Endothelial cell of umbilical vein (primary cell): ENCODE data around the gene CD247. TPM values are rescaled to one million over a fixed set of nuclear protein-coding genes. Genes with fewer than 3 reads are reported as not detected.

Source experiments
- BruUV-seq: library from RNA; stranded (reverse); fragments of 400-500 nt; replicated peaks from 2 replicates; lab custom pipeline; 2021; lab: Mats Ljungman, UMichigan
- CTCF ChIA-PET: fragments of 300-600, 350-600 bp; sonication (Branson Sonifier 250); formaldehyde crosslinking; loops from one replicate; lab custom pipeline; 2021; ENCODE audit warnings: antibody characterized with exemption, inconsistent platforms; lab: Charles Lee
- POLR2A ChIA-PET: fragments of 300-600, 350-600 bp; sonication (Branson Sonifier 250); formaldehyde crosslinking; loops from one replicate; lab custom pipeline; 2021; ENCODE audit warnings: antibody characterized with exemption, inconsistent platforms; lab: Charles Lee
- DNase-seq: peaks from one replicate; pipeline ENCODE4 v3.0.0-alpha.2; 2011; ENCODE audit warnings: low read depth, low spot score
- FAIRE-seq: peaks from 2 replicates; lab custom pipeline; 2011; peaks lifted over from hg19 to GRCh38; lab: Jason Lieb, UNC
- H2AFZ ChIP-seq: 2 replicates; pipeline ENCODE4 v1.6.0; 2012; ENCODE audit warnings: low read depth, low read length, control low read depth, inconsistent platforms
- H3K27ac ChIP-seq: 2 replicates; pipeline ENCODE4 v1.5.1; 2011; ENCODE audit warnings: low read depth, mild to moderate bottlenecking, control low read depth, low read length, moderate library complexity; ENCODE audit not compliant: insufficient read depth
- H3K27me3 ChIP-seq, 2 experiments: 2 replicates each; pipeline versions ENCODE4 v1.6.0 to v1.6.1; 2011; ENCODE audit warnings: low read length in 2 of 2, mixed read lengths in 1 of 2; ENCODE audit not compliant: control insufficient read depth in 2 of 2, insufficient read depth in 2 of 2
- H3K36me3 ChIP-seq, 2 experiments: 2 replicates in 1 of 2; 3 replicates in 1 of 2; pipeline ENCODE4 v1.5.1; 2011; ENCODE audit warnings: low read length in 2 of 2, mild to moderate bottlenecking in 1 of 2, moderate library complexity in 1 of 2; ENCODE audit not compliant: control insufficient read depth in 2 of 2, insufficient read depth in 2 of 2; ENCODE audit errors: extremely low read depth in 1 of 2
- H3K4me1 ChIP-seq: 3 replicates; pipeline ENCODE4 v1.5.1; 2011; ENCODE audit warnings: mild to moderate bottlenecking, low read length; ENCODE audit not compliant: control insufficient read depth, insufficient read depth; ENCODE audit errors: extremely low read depth
- H3K4me2 ChIP-seq: 2 replicates; pipeline ENCODE4 v1.6.1; 2011; ENCODE audit warnings: low read length, control low read depth, mixed read lengths; ENCODE audit not compliant: insufficient read depth
- H3K4me3 ChIP-seq, 3 experiments: fragments of 200-600 bp in 1 of 3; sonication (generic), shearing (Covaris generic) in 1 of 3; replicated peaks in 1 of 3; 2 replicates each; pipeline ENCODE4 v1.5.1; 2011 to 2016; ENCODE audit warnings: control low read depth in 3 of 3, low read length in 3 of 3, mild to moderate bottlenecking in 2 of 3, inconsistent platforms in 1 of 3, low read depth in 1 of 3, moderate library complexity in 1 of 3; ENCODE audit not compliant: insufficient read depth in 1 of 3
- H3K79me2 ChIP-seq: 2 replicates; pipeline ENCODE4 v1.6.0; 2012; ENCODE audit warnings: low read length, inconsistent platforms; ENCODE audit not compliant: control insufficient read depth, insufficient read depth
- H3K9ac ChIP-seq: replicated peaks from 2 replicates; pipeline ENCODE3; 2011; ENCODE audit warnings: low read length, control low read depth; ENCODE audit not compliant: insufficient read depth; ENCODE audit errors: extremely low read depth
- H3K9me1 ChIP-seq: replicated peaks from 3 replicates; pipeline ENCODE4 v1.6.0; 2011; ENCODE audit warnings: mild to moderate bottlenecking, low read length; ENCODE audit not compliant: control insufficient read depth, insufficient read depth; ENCODE audit errors: extremely low read depth
- H3K9me3 ChIP-seq: replicated peaks from 2 replicates; pipeline ENCODE4 v1.5.1; 2012; ENCODE audit warnings: low read length, inconsistent platforms; ENCODE audit not compliant: control insufficient read depth, insufficient read depth
- H4K20me1 ChIP-seq: replicated peaks from 2 replicates; pipeline ENCODE3; 2011; ENCODE audit warnings: mild to moderate bottlenecking, low read length; ENCODE audit not compliant: control insufficient read depth, insufficient read depth; ENCODE audit errors: extremely low read depth
- CTCF ChIP-seq, 2 donors: IDR thresholded peaks; 1 replicate in 1 of 2; 2 replicates in 1 of 2; pipeline ENCODE4 v1.5.1; 2011; ENCODE audit warnings: low read length in 2 of 2, mild to moderate bottlenecking in 2 of 2, moderate library complexity in 2 of 2, control low read depth in 1 of 2, inconsistent platforms in 1 of 2, low read depth in 1 of 2; ENCODE audit not compliant: insufficient read depth in 1 of 2; ENCODE audit errors: extremely low read depth in 1 of 2
- FOS ChIP-seq: IDR thresholded peaks from 2 replicates; pipeline ENCODE4 v1.6.1; 2011; ENCODE audit warnings: mild to moderate bottlenecking, low read length, moderate library complexity, borderline replicate concordance; ENCODE audit not compliant: insufficient read depth
- MAX ChIP-seq: IDR thresholded peaks from 2 replicates; pipeline ENCODE4 v1.6.1; 2011; ENCODE audit not compliant: insufficient read depth, insufficient read length
- POLR2AphosphoS5 ChIP-seq: IDR thresholded peaks from 2 replicates; pipeline ENCODE4 v1.6.1; 2012; ENCODE audit warnings: low read depth, mild to moderate bottlenecking, control low read depth, low read length, moderate library complexity; ENCODE audit not compliant: insufficient read depth
- dilution Hi-C: fragments of 300-500 bp; cut with MboI; formaldehyde crosslinking; loops from one replicate; pipeline ENCODE4 v1.15.0; 2019; ENCODE audit warnings: low sequenced_read_pairs; ENCODE audit not compliant: extremely low pct_ligation_motif_present
- intact Hi-C: fragments of 100-400 bp; cut with micrococcal nuclease; formaldehyde crosslinking; loops from one replicate; pipeline ENCODE4 v1.10.0; 2022
- polyA plus RNA-seq, 4 experiments: library from polyadenylated mRNA; depleted of rRNA in 3 of 4; stranded (reverse) in 3 of 4; unstranded in 1 of 4; fragments of >200 nt; gene quantifications; 2 replicates each; pipeline versions ENCODE4 v1.2.1 to v1.2.3, GENCODE V29; 2011 to 2012; ENCODE audit warnings: missing spikeins in 1 of 4
- total RNA-seq: library from RNA; stranded (reverse); gene quantifications from 2 replicates; pipeline ENCODE4 v1.2.3, GENCODE V29; 2021

The CD247 gene
- total and polyA plus RNA-seq, 2 donors (not counting 3 experiments of a cell fraction or from before 2014, with no cell fraction given), result not detected

- Histone ChIP-seq H3K9me3 (no peaks in the 10 kb centered on the region), H3K9ac (no peak overlapping the region), H3K79me2 (no peaks in the 10 kb centered on the region), H3K9me1 (no peaks in the 10 kb centered on the region), H3K27me3 (peaks cover 0 to 4% of the 10 kb centered on the region in 2 experiments), H3K4me2 (no peak overlapping the region), H3K36me3 (no peaks in the 10 kb centered on the region), H3K4me1 (no peaks in the 10 kb centered on the region), H3K4me3 (no peak overlapping the region), H3K27ac (no peak overlapping the region), H2AFZ (no peak overlapping the region), H4K20me1 (no peaks in the 10 kb centered on the region)
- FAIRE-seq (no peak), DNase-seq (no peak)
- dilution Hi-C loops (no loop called here), intact Hi-C loops (loop anchor here (10.0 kb wide), 1 partner anchor 237 kb away; no protein-coding TSS in a partner anchor)
- TF ChIP-seq FOS (no peak), POLR2AphosphoS5 (no peak), MAX (no peak), CTCF (IDR thresholded peaks at IDR 0.05; ENCODE audit: extremely low read depth in 1 of 2, insufficient read depth in 1 of 2, low read depth in 1 of 2, low read length in 2 of 2) (no peak)
- no TSS peak for BruUV-seq
- CTCF ChIA-PET, result interaction anchor here (0.9 to 2.2 kb wide), 2 partner anchors 21 to 180 kb away, joined by 5 to 9 read pairs; no protein-coding TSS in a partner anchor
- POLR2A ChIA-PET, result interaction anchor here (0.6 kb wide), 1 partner anchor 151 kb away, joined by 3 read pairs; no protein-coding TSS in a partner anchor
Observed at GRCh38 chr1:167447521-167448136, 70.7 kb downstream of the CD247 start.
